Hematopoietic multipotent progenitor cell (in vitro differentiated cells): ENCODE data around the gene HCFC2. TPM values are rescaled to one million over a fixed set of nuclear protein-coding genes. Genes with fewer than 3 reads are reported as not detected.

Source experiments
- DNase-seq, 3 donors: peaks; one replicate each; pipeline ENCODE4 v3.0.0-alpha.2; 2011 to 2015; ENCODE audit warnings: low read depth in 2 of 3, low spot score in 2 of 3
- small RNA-seq: library from RNA; depleted of rRNA; stranded (forward); fragments of <200 nt; gene quantifications from one replicate; pipeline ENCODE3, GENCODE V24; 2012
- total RNA-seq: library from RNA; depleted of rRNA; stranded (reverse); fragments of >200 nt; gene quantifications from one replicate; pipeline ENCODE4 v1.2.3, GENCODE V29; 2012

HCFC2 gene
- total RNA-seq, 1 donor, result 5.9 TPM

DNA sequence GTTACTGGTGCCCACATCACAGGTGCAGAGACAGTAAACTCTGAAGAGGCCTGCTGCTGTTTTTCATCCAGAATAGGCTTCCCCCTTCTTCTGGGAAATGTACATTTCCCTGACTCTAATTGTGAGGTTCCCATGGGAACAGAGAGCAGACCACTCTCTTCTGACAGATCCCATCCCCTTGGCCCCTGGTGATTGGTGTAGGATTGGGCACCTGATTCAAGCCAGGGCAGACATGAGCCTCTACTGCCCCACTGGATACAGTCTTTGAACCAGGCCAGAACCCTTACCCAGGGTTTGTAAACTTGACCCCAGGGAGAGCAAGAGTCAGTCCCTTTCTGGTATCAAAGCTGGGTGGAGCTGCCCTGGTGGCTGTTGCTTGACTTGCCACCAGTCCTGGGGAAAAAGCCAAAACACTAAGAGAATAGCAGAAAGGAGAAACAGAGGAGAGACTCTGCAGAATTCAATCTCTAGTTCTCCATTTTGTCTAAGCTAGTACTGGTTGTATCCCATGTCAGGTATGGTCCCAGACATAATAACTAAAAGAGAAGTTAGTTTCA lies 88.4 kb downstream of the HCFC2 start:
- DNase-seq, result no peak

DNA sequence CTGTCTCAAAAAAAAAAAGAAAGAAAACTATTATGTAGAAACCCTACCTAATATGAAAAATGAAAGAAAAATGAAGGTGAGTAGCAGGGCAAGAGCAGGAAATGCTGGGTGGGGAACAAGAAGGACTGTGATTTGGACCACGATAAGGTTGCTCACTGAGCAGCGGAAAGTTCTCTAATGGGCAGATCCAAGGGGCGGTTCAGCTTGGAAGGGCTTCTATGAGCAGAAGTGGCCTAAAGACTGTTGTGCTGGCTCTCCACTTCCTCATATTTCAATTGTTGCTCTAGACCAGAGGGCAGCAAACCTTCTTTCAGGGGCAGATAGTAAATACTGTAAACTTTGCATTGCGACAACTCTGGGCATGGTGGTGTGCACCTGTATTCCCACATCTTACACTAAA lies 90.0 kb downstream of the HCFC2 start:
- peak in 2 of 3 donors; percentile 16 to 59 for DNase-seq

DNA sequence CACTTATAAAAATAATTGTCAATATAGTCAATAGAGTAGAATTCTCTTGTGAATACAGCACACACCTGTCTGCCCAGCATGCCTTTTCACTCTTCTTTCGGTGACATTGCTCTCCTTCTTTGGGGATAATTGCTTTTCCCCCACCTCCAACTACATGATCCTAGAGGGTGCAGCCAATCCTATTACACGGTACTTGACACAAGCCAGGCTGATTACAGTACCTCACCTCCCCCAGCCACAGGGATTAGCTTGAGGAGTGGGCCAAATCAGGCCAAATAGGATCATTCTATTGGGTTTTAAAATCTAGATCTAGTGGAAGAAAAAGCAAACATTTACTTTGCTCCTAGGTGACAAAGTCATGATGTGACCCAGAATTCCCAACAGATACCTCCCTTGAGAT lies 90.5 kb downstream of the HCFC2 start:
- no peak for DNase-seq

Small RNA genes lying within 50 kb of the gene (small RNA-seq; reads per million reads assigned to genes)
- gene RNA5SP370, result not detected

Other genes with a start within 250 kb of the HCFC2 start
- gene NT5DC3, start 223.3 kb upstream of the HCFC2 start, total RNA-seq, result 2.2 TPM
- 87.8 TPM for gene HSP90B1, start 134.1 kb upstream of the HCFC2 start, total RNA-seq
- gene TDG, start 98.7 kb upstream of the HCFC2 start, total RNA-seq, result 11.6 TPM
- not detected for gene GLT8D2, start 14.3 kb upstream of the HCFC2 start, total RNA-seq
- 11.8 TPM for gene NFYB, start 73.7 kb downstream of the HCFC2 start, total RNA-seq
- gene TXNRD1, start 151.2 kb downstream of the HCFC2 start, total RNA-seq, result 82.1 TPM
- 7.5 TPM for gene EID3, start 239.2 kb downstream of the HCFC2 start, total RNA-seq